ENCODE measurements around the gene GCLM.
"Not testable (repeated sequence)": the region's sequence is repeated elsewhere in the genome, so short reads cannot be mapped to it uniquely, and the experiment has no call there.

- TF ChIP-seq CTCF (IDR thresholded peaks at IDR 0.05); POLR2AphosphoS5 (IDR thresholded peaks at IDR 0.05; ENCODE audit: low read depth, low read length); REST (IDR thresholded peaks at IDR 0.05; ENCODE audit: insufficient read depth in 1 of 2, low read depth in 2 of 2, low read length in 1 of 2): not testable (repeated sequence)
Observed at GRCh38 chr1:93868492-93868891, 40.7 kb downstream of the GCLM start.
